K562 (cell line): ENCODE measurements around the gene CBX2. TPM values are rescaled to one million over a fixed set of nuclear protein-coding genes. Genes with fewer than 3 reads are reported as not detected.

ENCODE experiments used
- ARNT ChIP-seq, 2 experiments: fragments of 450-650 bp; IDR thresholded peaks; 2 replicates each; pipeline ENCODE4 v1.6.1; 2016; ENCODE audit warnings: mild to moderate bottlenecking in 1 of 2
- BCLAF1 ChIP-seq, 2 experiments: fragments of 450-650 bp in 1 of 2; IDR thresholded peaks; 2 replicates each; pipeline ENCODE4 v1.6.1; 2011 to 2017; ENCODE audit warnings: low read depth in 2 of 2, antibody characterized with exemption in 1 of 2, borderline replicate concordance in 1 of 2, low read length in 1 of 2, mild to moderate bottlenecking in 1 of 2, mixed read lengths in 1 of 2; ENCODE audit not compliant: control insufficient read depth in 1 of 2
- CTCFL ChIP-seq: IDR thresholded peaks from 2 replicates; pipeline ENCODE4 v1.6.1; 2011; ENCODE audit warnings: borderline replicate concordance, low read depth, mild to moderate bottlenecking, moderate library complexity, low read length; ENCODE audit not compliant: insufficient read depth, poor library complexity, severe bottlenecking
- E2F3 ChIP-seq: fragments of 250-450 bp; sonication (Bioruptor Pico); IDR thresholded peaks from 2 replicates; pipeline ENCODE4 v1.4.0; 2020; ENCODE audit warnings: mild to moderate bottlenecking
- KAT7 ChIP-seq: sonication (generic); formaldehyde crosslinking; IDR thresholded peaks from 2 replicates; pipeline ENCODE4 v1.8.0; 2022; ENCODE audit warnings: missing genetic modification reagents, mild to moderate bottlenecking, borderline replicate concordance
- MNT ChIP-seq, 2 experiments: fragments of 450-650 bp; conservative IDR thresholded peaks; 2 replicates each; pipeline ENCODE4 v1.6.1; 2017; ENCODE audit warnings: mild to moderate bottlenecking in 2 of 2, moderate library complexity in 2 of 2
- MYC ChIP-seq, 2 experiments: fragments of 250-450 bp in 1 of 2; sonication (Bioruptor Pico) in 1 of 2; IDR thresholded peaks; 2 replicates each; pipeline versions ENCODE4 v1.5.1 to v1.6.1; 2012 to 2021; ENCODE audit warnings: low read depth in 2 of 2, borderline replicate concordance in 1 of 2, improper control_type of control experiment in 1 of 2, low read length in 1 of 2, mild to moderate bottlenecking in 1 of 2, moderate library complexity in 1 of 2
- PRMT5 ChIP-seq: sonication (generic); formaldehyde crosslinking; IDR thresholded peaks from 2 replicates; pipeline ENCODE4 v1.5.0; 2020; ENCODE audit warnings: missing genetic modification reagents
- SETDB1 ChIP-seq: IDR thresholded peaks from one replicate; pipeline ENCODE4 v1.6.1; 2012; ENCODE audit warnings: low read length, control low read depth, inconsistent platforms
- ZNF165 ChIP-seq: fragments of 250-450 bp; sonication (Bioruptor Pico); IDR thresholded peaks from 2 replicates; pipeline ENCODE4 v1.4.0; 2020; ENCODE audit warnings: borderline replicate concordance
- ZNF232 ChIP-seq: sonication (generic); formaldehyde crosslinking; IDR thresholded peaks from 2 replicates; pipeline ENCODE4 v1.8.0; 2022; ENCODE audit warnings: mild to moderate bottlenecking, missing genetic modification reagents
- ZNF589 ChIP-seq: fragments of 200-800 bp; sonication (Bioruptor generic); IDR thresholded peaks from 2 replicates; pipeline ENCODE4 v1.6.1; 2016; ENCODE audit warnings: low read depth, missing genetic modification characterization, missing compliant biosample characterization
- polyA plus RNA-seq, 8 experiments: library from polyadenylated mRNA; depleted of rRNA in 4 of 8; stranded (reverse) in 5 of 8; unstranded in 3 of 8; fragments of >200 nt; fragmentation: Nextera tagmentation in 2 of 8; fragmentation: Illumina TruSeq in 1 of 8; extraction: Ambion mirVana in 2 of 8; extraction: Trizol in 1 of 8; gene quantifications; 2 replicates each; pipeline versions ENCODE4 v1.2.1 to v1.2.3, GENCODE V29; 2011 to 2014; ENCODE audit warnings: inconsistent platforms in 1 of 8, missing spikeins in 1 of 8
- total RNA-seq, 7 experiments: library from RNA; depleted of rRNA in 6 of 7; stranded (reverse); fragments of >200 nt in 6 of 7; fragmentation: Illumina TruSeq in 2 of 7; extraction: Trizol in 2 of 7; gene quantifications; 2 replicates each; pipeline versions ENCODE4 v1.2.1 to v1.2.3, GENCODE V29; 2011 to 2021; ENCODE audit warnings: low replicate concordance in 1 of 7

Gene CBX2
- total and polyA plus RNA-seq, 9 of the 15 experiments (the other 6 are each of a cell fraction or from before 2014, with no cell fraction given) = 0.66 to 26.9 (median 13.9) TPM

- no peak for TF ChIP-seq KAT7
- no peak for TF ChIP-seq PRMT5
- no peak for TF ChIP-seq ZNF232 (CRISPR knock-in tag)
- TF ChIP-seq CTCFL = peak; percentile 19
- TF ChIP-seq BCLAF1 (IDR thresholded peaks at IDR 0.05; ENCODE audit: borderline replicate concordance in 1 of 2, control insufficient read depth in 1 of 2, low read depth in 2 of 2, low read length in 1 of 2) = no peak
- no peak for TF ChIP-seq MNT (conservative IDR thresholded peaks at IDR 0.05)
- no peak for TF ChIP-seq MYC (IDR thresholded peaks at IDR 0.05; ENCODE audit: low read depth, low read length)
- TF ChIP-seq MYC (CRISPR knock-in tag; IDR thresholded peaks at IDR 0.05; ENCODE audit: borderline replicate concordance, low read depth) = no peak
- peak; percentile 79 for TF ChIP-seq ZNF589
- no peak for TF ChIP-seq SETDB1
- no peak for TF ChIP-seq ZNF165 (CRISPR knock-in tag)
- TF ChIP-seq E2F3 = no peak
- TF ChIP-seq ARNT (IDR thresholded peaks at IDR 0.05) = no peak
Measured at GRCh38 chr17:79832218-79833109, 54.5 kb downstream of the CBX2 start (continued).
